Natural killer cell (primary cell): ENCODE results near the gene IKZF4. TPM values are rescaled to one million over a fixed set of nuclear protein-coding genes. Genes with fewer than 3 reads are reported as not detected.
A peak's percentile ranks its signal among the peaks of the same experiment; 100 is the strongest.

ENCODE experiments used
- ATAC-seq, 3 donors: fragments of 150-1000 bp in 2 of 3; fragments of 200-7000 bp in 1 of 3; cut with Tn5 transposase; 1 replicate in 1 of 3; 2 replicates in 2 of 3; pipeline ENCODE4 v1.10.0; 2021; ENCODE audit warnings: mild to moderate bottlenecking in 2 of 3, moderate library complexity in 2 of 3
- DNase-seq, 2 donors: peaks; one replicate each; pipeline versions ENCODE4 v3.0.0 to v3.0.0-alpha.2; 2013 to 2021; ENCODE audit warnings: mixed read lengths in 1 of 2
- H3K27ac ChIP-seq: one replicate; pipeline ENCODE4 v1.5.1; 2013; ENCODE audit warnings: mild to moderate bottlenecking, low read length
- H3K27me3 ChIP-seq: one replicate; pipeline ENCODE4 v1.6.1; 2013; ENCODE audit warnings: low read length; ENCODE audit not compliant: control insufficient read depth, insufficient read depth
- H3K36me3 ChIP-seq: one replicate; pipeline ENCODE4 v1.6.1; 2013; ENCODE audit warnings: low read length; ENCODE audit not compliant: control insufficient read depth, insufficient read depth
- H3K4me1 ChIP-seq: one replicate; pipeline ENCODE4 v1.6.1; 2013; ENCODE audit warnings: low read length; ENCODE audit not compliant: control insufficient read depth, insufficient read depth
- H3K4me3 ChIP-seq: one replicate; pipeline ENCODE4 v1.5.1; 2013; ENCODE audit warnings: low read length
- H3K9me3 ChIP-seq: one replicate; pipeline ENCODE4 v1.6.1; 2013; ENCODE audit warnings: low read length; ENCODE audit not compliant: control insufficient read depth, insufficient read depth
- H3K27ac Mint-ChIP-seq, 2 donors: one replicate each; pipeline ENCODE4 v1.8.0; 2022; ENCODE audit warnings: mild to moderate bottlenecking in 2 of 2, mixed read lengths in 2 of 2, moderate library complexity in 1 of 2
- H3K27me3 Mint-ChIP-seq, 2 donors: one replicate each; pipeline ENCODE4 v1.8.0; 2022; ENCODE audit warnings: low read depth in 2 of 2, mixed read lengths in 2 of 2
- H3K36me3 Mint-ChIP-seq: one replicate; pipeline ENCODE4 v1.8.0; 2022; ENCODE audit warnings: mixed read lengths
- H3K4me1 Mint-ChIP-seq, 2 donors: one replicate each; pipeline ENCODE4 v1.8.0; 2022; ENCODE audit warnings: mixed read lengths in 2 of 2
- H3K4me3 Mint-ChIP-seq: one replicate; pipeline ENCODE4 v1.8.0; 2022; ENCODE audit warnings: mild to moderate bottlenecking, moderate library complexity, mixed read lengths
- H3K9me3 Mint-ChIP-seq, 2 donors: one replicate each; pipeline ENCODE4 v1.8.0; 2022; ENCODE audit warnings: mixed read lengths in 2 of 2
- WGBS: methylation state at CpG from one replicate; pipeline ENCODE4 v1.1.7; 2013; ENCODE audit warnings: missing lambda C conversion rate; ENCODE audit not compliant: insufficient coverage; 5-methylcytosine and 5-hydroxymethylcytosine counted together
- intact Hi-C: fragments of 100-400 bp; cut with micrococcal nuclease; formaldehyde crosslinking; loops from one replicate; pipeline ENCODE4 v1.14.2; 2022
- total RNA-seq, 4 donors: library from RNA; stranded (reverse); fragments of 120-200 nt in 1 of 4; gene quantifications; one replicate each; pipeline versions ENCODE4 v1.2.3 to v1.2.4, GENCODE V29; 2013 to 2022
- TF ChIP-seq, protein P1 (sequence below): fragments of 200-600 bp; IDR thresholded peaks from one replicate; pipeline ENCODE4 v1.8.0; 2022; ENCODE audit warnings: antibody characterized with exemption

IKZF4 gene
- total RNA-seq, 3 donors from 2014 or later (not counting 1 experiment from before 2014, with no cell fraction given) = 4.4 to 5.5 (median 5.5) TPM

DNA sequence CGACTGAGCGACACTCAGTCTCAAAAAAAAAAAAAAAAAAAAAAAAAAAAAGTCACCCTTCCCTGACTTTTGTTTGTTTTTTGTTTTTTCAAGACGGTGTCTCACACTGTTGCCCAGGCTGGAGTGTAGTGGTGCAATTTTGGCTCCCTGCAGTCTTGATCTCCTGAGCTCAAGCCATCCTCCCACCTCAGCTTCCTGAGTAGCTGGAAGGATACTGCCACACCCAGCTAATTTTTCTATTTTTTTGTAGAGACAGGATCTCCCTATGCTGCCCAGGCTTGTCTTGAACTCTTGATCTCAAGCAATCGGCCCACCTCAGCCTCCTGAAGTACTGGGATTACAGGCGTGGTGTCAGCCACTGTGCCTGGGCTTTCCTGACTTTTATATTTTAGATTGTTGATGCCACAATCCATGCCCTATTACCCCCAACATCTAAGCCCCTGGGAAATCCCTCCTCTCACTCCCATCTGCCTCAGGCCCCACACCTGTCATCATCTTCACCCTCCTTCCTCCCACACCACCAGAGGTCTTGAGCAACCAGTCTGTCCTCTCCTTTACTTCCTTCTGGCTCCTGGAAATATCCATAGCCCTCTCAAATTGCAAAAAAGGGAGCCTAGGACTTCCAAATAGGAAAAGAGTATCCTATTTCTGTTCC, 7.8 kb downstream of the IKZF4 start:
- Histone ChIP-seq H3K27ac (no peak overlapping the region), H3K36me3 (peaks cover 6% of the 10 kb centered on the region), H3K4me1 (no peaks in the 10 kb centered on the region), H3K4me3 (no peak overlapping the region), H3K9me3 (no peaks in the 10 kb centered on the region), H3K27me3 (no peaks in the 10 kb centered on the region)
- WGBS = 83% methylated on average over 4 of the region's 5 CpGs
- no peak overlapping the region for H3K4me3 Mint-ChIP-seq
- H3K4me1 Mint-ChIP-seq = no peaks in the 10 kb centered on the region
- H3K9me3 Mint-ChIP-seq = no peaks in the 10 kb centered on the region
- intact Hi-C loops = loop anchor here (2.0 to 5.0 kb wide), 2 partner anchors 32 to 291 kb away; partner anchors contain the start of gene SUOX
- no peak for ATAC-seq
- TF ChIP-seq, protein P1, sequence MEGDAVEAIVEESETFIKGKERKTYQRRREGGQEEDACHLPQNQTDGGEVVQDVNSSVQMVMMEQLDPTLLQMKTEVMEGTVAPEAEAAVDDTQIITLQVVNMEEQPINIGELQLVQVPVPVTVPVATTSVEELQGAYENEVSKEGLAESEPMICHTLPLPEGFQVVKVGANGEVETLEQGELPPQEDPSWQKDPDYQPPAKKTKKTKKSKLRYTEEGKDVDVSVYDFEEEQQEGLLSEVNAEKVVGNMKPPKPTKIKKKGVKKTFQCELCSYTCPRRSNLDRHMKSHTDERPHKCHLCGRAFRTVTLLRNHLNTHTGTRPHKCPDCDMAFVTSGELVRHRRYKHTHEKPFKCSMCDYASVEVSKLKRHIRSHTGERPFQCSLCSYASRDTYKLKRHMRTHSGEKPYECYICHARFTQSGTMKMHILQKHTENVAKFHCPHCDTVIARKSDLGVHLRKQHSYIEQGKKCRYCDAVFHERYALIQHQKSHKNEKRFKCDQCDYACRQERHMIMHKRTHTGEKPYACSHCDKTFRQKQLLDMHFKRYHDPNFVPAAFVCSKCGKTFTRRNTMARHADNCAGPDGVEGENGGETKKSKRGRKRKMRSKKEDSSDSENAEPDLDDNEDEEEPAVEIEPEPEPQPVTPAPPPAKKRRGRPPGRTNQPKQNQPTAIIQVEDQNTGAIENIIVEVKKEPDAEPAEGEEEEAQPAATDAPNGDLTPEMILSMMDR = no peak
- H3K36me3 Mint-ChIP-seq = no peaks in the 10 kb centered on the region
- H3K27ac Mint-ChIP-seq = no peak overlapping the region
- H3K27me3 Mint-ChIP-seq = no peaks in the 10 kb centered on the region
- no peak for DNase-seq

DNA sequence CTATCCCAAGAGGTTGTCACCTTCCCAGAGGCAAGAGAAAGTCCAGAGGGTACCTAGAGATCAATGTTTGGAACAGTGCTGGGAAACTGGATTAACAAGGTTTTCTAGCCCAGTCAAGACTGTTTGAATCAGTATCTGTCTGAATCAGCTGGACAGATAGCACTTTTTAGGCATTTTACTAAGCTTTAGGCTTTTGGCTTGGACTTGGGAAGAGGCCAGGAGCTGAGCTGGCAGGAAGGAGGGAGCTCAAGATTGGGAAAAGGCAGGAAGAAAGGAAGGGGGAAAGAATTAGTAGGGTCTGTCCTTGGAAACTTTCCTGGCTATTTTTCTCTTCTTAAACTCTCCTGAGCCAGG, 8.3 kb downstream of the IKZF4 start:
- no peaks in the 10 kb centered on the region for H3K27me3 ChIP-seq
- no peak overlapping the region for H3K4me3 ChIP-seq
- H3K4me1 Mint-ChIP-seq = no peaks in the 10 kb centered on the region
- no peak overlapping the region for H3K27ac Mint-ChIP-seq
- no peaks in the 10 kb centered on the region for H3K27me3 Mint-ChIP-seq
- DNase-seq = no peak
- TF ChIP-seq, protein P1 = no peak
- no peaks in the 10 kb centered on the region for H3K9me3 ChIP-seq
- no peak overlapping the region for H3K27ac ChIP-seq
- H3K36me3 Mint-ChIP-seq = no peaks in the 10 kb centered on the region
- intact Hi-C loops = loop anchor here (2.0 to 5.0 kb wide), 2 partner anchors 32 to 292 kb away; partner anchors contain the start of gene SUOX
- H3K9me3 Mint-ChIP-seq = no peaks in the 10 kb centered on the region
- no peak overlapping the region for H3K4me3 Mint-ChIP-seq
- no peaks in the 10 kb centered on the region for H3K4me1 ChIP-seq
- peaks cover 6% of the 10 kb centered on the region for H3K36me3 ChIP-seq
- no peak for ATAC-seq

DNA sequence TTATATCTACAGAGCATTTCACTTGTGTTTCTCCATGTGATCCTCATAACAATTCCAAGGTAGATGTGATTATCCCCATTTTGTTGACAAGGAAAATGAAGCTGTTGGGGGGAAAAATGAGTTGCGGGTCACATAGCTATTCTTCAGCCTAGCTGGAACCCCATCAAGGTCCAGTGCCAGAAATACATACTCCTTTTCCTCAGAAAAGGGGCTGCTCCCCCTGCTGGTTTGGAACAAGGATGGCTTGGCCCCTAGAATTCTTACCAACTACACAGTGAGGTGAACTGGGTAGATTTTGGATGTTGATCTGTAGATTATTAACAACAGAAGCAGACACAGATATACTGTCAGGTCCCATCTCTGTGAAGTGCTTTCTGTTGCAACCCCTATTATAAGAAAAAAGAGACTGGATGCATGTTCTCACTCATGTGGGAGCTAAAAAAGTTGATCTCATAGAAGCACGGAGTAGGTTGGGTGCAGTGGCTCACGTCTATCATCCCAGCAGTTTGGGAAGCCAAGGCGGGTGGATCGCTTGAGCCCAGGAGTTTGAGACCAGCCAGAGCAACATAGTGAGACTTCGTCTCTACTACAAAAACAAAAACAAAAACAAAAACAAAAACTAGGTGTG, 8.9 kb downstream of the IKZF4 start:
- Histone ChIP-seq H3K27ac (no peak overlapping the region), H3K36me3 (peaks cover 6% of the 10 kb centered on the region), H3K27me3 (no peaks in the 10 kb centered on the region), H3K4me1 (peaks cover 4% of the 10 kb centered on the region), H3K9me3 (no peaks in the 10 kb centered on the region), H3K4me3 (no peak overlapping the region)
- intact Hi-C loops = loop anchor here (2.0 to 5.0 kb wide), 2 partner anchors 33 to 292 kb away; partner anchors contain the start of gene SUOX
- Mint-ChIP-seq H3K9me3 (no peaks in the 10 kb centered on the region), H3K4me1 (no peaks in the 10 kb centered on the region), H3K27ac (no peak overlapping the region), H3K4me3 (no peak overlapping the region), H3K27me3 (no peaks in the 10 kb centered on the region), H3K36me3 (no peaks in the 10 kb centered on the region)
- WGBS = 95% methylated on average over 6 of the region's 6 CpGs
- TF ChIP-seq, protein P1 = peak; percentile 32
- peak in 2 of 3 donors; percentile 44 to 69 for ATAC-seq
- peak in 1 of 2 donors; percentile 73 for DNase-seq
